GM12892 (cell line): ENCODE data around the gene PIP5K1A.

Experiments used
- POLR2A ChIP-seq: IDR thresholded peaks from 2 replicates; pipeline ENCODE4 v1.6.1; 2011; ENCODE audit warnings: low read depth, low read length, control low read depth
- TAF1 ChIP-seq: IDR thresholded peaks from 2 replicates; pipeline ENCODE4 v1.6.1; 2011; ENCODE audit warnings: low read depth, mild to moderate bottlenecking, control low read depth, low read length, borderline replicate concordance

GRCh38 chr1:151176514-151177045 is 21.8 kb upstream of the PIP5K1A start:
- TF ChIP-seq TAF1, result no peak
- no peak for TF ChIP-seq POLR2A
